ENCODE results near the gene MYL4. TPM values are rescaled to one million over a fixed set of nuclear protein-coding genes. Genes with fewer than 3 reads are reported as not detected.
A peak's percentile ranks its signal among the peaks of the same experiment; 100 is the strongest.

MYL4 gene
- total and polyA plus RNA-seq, 4 donors: 0.96 to 3.0 (median 2.1) TPM; not detected in 1

DNA sequence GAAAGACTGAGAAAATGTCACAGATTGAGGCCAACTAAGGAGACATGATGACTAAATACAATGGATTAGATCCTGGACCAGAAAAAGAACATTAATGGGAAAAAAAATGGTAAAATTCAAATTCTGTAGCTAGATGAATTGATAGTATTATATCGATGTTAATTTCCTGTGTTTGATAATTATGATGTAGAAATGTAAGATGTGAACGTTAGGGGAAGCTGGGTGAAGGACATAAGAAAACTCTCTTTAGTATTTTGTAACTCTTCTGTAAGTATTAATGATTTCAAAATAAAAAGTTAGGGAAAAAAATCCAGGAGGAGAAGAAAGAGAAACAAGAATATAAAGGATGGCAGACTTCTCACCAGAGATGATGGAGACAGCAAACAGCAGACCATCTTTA is 41.7 kb downstream of the MYL4 start:
- H3K36me3 ChIP-seq (ENCODE audit: control insufficient read depth in 1 of 2, insufficient read depth in 2 of 2, low read length in 1 of 2): no peaks in the 10 kb centered on the region
- no peaks in the 10 kb centered on the region for H3K27me3 ChIP-seq (ENCODE audit: control insufficient read depth in 1 of 2, insufficient read depth in 2 of 2, low read length in 1 of 2)
- H3K9me3 ChIP-seq (ENCODE audit: control insufficient read depth, low read length): no peaks in the 10 kb centered on the region
- ATAC-seq (ENCODE audit: low FRiP score) (no peak), DNase-seq (no peak)
- no peak overlapping the region for H3K4me3 ChIP-seq (ENCODE audit: low read length in 2 of 2)
- H3K27ac ChIP-seq (ENCODE audit: low read depth in 1 of 2, low read length in 2 of 2): no peak overlapping the region
- WGBS, 2 donors: 95 to 96% methylated on average over 2 of the region's 2 CpGs
- intact Hi-C loops (cut with DNase I): loop anchor here in 1 of 2 donors (5.0 kb wide), 2 partner anchors 41 to 66 kb away; no protein-coding TSS in a partner anchor
- H3K4me1 ChIP-seq (ENCODE audit: control insufficient read depth in 1 of 2, insufficient read depth in 2 of 2, low read length in 2 of 2): peaks cover 0 to 2% of the 10 kb centered on the region in 2 donors

DNA sequence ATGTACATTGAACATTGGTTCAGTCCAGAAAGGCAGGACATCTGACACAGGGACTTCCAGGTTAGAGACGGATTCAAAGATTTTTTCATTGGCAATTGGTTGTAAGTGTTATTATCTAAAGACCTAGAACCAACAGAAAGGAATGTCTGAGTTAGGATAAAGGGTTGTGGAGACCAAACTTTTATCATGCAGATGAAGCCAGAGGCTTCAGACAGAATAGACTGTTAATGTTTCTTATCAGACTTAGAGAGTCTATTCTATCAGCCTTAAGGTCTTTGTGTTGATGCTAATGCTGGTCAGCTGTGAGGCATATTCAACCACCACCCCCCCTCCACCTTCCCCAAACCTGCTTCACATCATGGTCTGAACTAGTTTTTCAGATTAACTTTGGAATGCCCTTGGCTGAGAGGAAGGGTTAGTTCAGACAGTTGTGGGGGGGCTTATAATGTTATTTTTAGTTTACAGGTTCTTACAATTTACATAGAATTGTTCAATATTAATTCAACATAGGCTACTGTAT is 42.3 kb downstream of the MYL4 start:
- Histone ChIP-seq H3K27me3 (ENCODE audit: control insufficient read depth in 1 of 2, insufficient read depth in 2 of 2, low read length in 1 of 2) (no peaks in the 10 kb centered on the region), H3K4me3 (ENCODE audit: low read length in 2 of 2) (no peak overlapping the region), H3K27ac (ENCODE audit: low read depth in 1 of 2, low read length in 2 of 2) (no peak overlapping the region), H3K4me1 (ENCODE audit: control insufficient read depth in 1 of 2, insufficient read depth in 2 of 2, low read length in 2 of 2) (peaks cover 0 to 4% of the 10 kb centered on the region in 2 donors), H3K9me3 (ENCODE audit: control insufficient read depth, low read length) (no peaks in the 10 kb centered on the region), H3K36me3 (ENCODE audit: control insufficient read depth in 1 of 2, insufficient read depth in 2 of 2, low read length in 1 of 2) (no peaks in the 10 kb centered on the region)
- ATAC-seq (ENCODE audit: low FRiP score) (no peak), DNase-seq (no peak)
- intact Hi-C loops (cut with DNase I): loop anchor here in 1 of 2 donors (5.0 kb wide), 2 partner anchors 41 to 66 kb away; no protein-coding TSS in a partner anchor
- 92 to 96% methylated on average over 1 of the region's 1 CpG for WGBS, 2 donors

DNA sequence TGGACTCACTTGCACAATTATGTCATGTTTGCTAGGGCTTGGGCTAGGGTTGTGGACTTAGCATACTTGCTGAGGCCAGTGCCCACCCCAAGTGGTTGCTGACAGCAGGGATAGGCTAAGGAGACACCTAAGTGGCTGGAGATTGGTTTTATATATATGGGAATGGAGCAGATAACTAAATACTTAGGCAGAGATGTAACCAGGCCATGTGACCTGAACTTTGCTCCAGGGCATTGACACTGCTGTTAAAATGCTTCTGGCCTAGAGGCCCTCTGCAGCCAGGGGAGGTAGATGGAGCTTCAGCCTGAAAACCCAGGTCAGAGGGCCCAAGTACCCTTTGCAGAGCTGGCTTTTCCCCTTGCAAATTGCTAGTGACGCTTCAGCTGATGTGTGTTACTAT is 43.1 kb downstream of the MYL4 start:
- 95 to 100% methylated on average over 1 of the region's 1 CpG for WGBS, 2 donors
- H3K27ac ChIP-seq (ENCODE audit: low read depth in 1 of 2, low read length in 2 of 2): no peak overlapping the region
- H3K27me3 ChIP-seq (ENCODE audit: control insufficient read depth in 1 of 2, insufficient read depth in 2 of 2, low read length in 1 of 2): no peaks in the 10 kb centered on the region
- H3K4me3 ChIP-seq (ENCODE audit: low read length in 2 of 2): no peak overlapping the region
- H3K36me3 ChIP-seq (ENCODE audit: control insufficient read depth in 1 of 2, insufficient read depth in 2 of 2, low read length in 1 of 2): no peaks in the 10 kb centered on the region
- no peak for ATAC-seq (ENCODE audit: low FRiP score)
- intact Hi-C loops (cut with DNase I): loop anchor here in 1 of 2 donors (5.0 kb wide), 2 partner anchors 40 to 65 kb away; no protein-coding TSS in a partner anchor
- peaks cover 3 to 4% of the 10 kb centered on the region in 2 donors for H3K4me1 ChIP-seq (ENCODE audit: control insufficient read depth in 1 of 2, insufficient read depth in 2 of 2, low read length in 2 of 2)
- no peaks in the 10 kb centered on the region for H3K9me3 ChIP-seq (ENCODE audit: control insufficient read depth, low read length)
- no peak for DNase-seq

DNA sequence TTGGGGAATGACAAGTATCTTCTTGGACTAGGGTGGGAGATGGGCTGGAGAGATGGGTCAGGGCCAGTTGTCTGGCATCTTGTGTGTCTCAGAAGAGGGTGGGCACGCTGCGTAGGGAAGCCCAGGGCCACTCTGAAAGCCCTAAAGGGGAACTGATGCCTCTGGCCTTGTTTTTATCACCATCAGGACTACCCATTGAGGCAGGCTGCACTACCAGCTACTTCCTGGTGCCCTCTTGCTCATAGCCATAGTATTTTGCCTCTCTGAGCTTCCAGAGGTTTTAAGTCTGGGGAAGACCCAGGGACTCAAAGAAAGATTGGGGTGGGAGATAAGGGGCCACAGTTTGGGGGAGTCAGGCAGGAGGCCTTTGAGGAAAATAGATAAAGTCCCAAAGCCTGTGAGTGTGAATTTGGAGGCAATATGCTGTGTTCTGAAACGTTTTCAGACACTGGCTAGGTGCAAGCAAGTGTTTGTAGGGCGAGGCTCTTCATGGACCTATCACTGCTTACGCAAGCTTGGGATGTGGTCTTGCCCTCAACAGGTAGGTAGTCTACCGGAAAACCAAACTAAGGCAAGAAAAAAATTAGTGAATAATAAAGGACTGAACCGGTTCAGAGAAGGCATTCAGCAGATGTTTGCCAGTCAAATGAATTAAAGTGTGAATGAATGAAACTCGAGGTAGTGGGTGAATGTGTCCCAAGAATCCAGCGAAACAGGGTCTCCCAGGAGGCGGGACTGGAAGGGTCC is 43.8 kb downstream of the MYL4 start:
- no peaks in the 10 kb centered on the region for H3K36me3 ChIP-seq (ENCODE audit: control insufficient read depth in 1 of 2, insufficient read depth in 2 of 2, low read length in 1 of 2)
- ATAC-seq (ENCODE audit: low FRiP score) (no peak), DNase-seq (no peak)
- H3K4me1 ChIP-seq (ENCODE audit: control insufficient read depth in 1 of 2, insufficient read depth in 2 of 2, low read length in 2 of 2): peaks cover 4 to 8% of the 10 kb centered on the region in 2 donors
- H3K9me3 ChIP-seq (ENCODE audit: control insufficient read depth, low read length): no peaks in the 10 kb centered on the region
- WGBS, 2 donors: 62 to 68% methylated on average over 10 of the region's 10 CpGs
- no peaks in the 10 kb centered on the region for H3K27me3 ChIP-seq (ENCODE audit: control insufficient read depth in 1 of 2, insufficient read depth in 2 of 2, low read length in 1 of 2)
- H3K27ac ChIP-seq (ENCODE audit: low read depth in 1 of 2, low read length in 2 of 2): peak overlapping the region in 1 of 2 donors; percentile 10
- intact Hi-C loops (cut with DNase I): loop anchor here in 1 of 2 donors (5.0 kb wide), 2 partner anchors 39 to 64 kb away; no protein-coding TSS in a partner anchor
- H3K4me3 ChIP-seq (ENCODE audit: low read length in 2 of 2): peak overlapping the region; percentile 83 to 94

DNA sequence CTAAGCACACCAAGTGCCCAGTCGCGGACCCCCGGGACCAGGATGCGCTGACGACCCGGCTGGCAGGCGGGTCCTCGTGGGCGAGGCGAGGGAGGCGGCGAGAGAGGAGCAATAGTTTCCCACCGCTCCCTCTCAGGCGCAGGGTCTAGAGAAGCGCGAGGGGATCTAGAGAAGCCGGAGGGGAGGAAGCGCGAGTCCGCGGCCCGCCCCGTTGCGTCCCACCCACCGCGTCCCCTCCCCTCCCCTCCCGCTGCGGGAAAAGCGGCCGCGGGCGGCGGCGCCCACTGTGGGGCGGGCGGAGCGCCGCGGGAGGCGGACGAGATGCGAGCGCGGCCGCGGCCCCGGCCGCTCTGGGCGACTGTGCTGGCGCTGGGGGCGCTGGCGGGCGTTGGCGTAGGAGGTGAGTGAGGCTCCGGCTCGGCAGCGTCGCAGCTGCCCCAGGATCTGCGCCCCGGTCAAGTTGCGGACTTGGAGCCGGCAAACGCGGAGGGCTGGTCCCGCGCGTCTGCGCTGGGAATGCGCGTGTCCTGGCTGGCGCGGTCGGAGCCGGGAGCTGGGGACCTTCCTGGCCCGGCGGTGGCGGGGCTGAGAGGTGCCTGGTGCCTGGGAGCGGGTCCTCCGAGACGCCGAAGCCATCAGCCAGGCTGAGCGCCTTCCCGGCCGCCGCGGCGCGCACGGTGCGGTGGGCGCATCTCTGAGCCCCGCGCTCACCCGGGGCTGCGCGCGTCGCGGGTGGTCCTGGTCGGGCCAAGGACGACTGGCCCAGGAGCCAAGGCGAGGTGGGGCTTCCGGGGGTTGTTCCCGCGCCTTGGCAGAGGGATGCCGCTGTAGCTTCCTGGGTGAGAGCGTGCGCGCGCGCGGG is 44.6 kb downstream of the MYL4 start, which contains the start of gene ITGB3:
Gene ITGB3, plus strand, starts transcription at position 287 of the 862 bp plus-strand sequence. Its CDS starts 35 bp downstream, at position 322.
- H3K27me3 ChIP-seq (ENCODE audit: control insufficient read depth in 1 of 2, insufficient read depth in 2 of 2, low read length in 1 of 2): no peaks in the 10 kb centered on the region
- H3K4me3 ChIP-seq (ENCODE audit: low read length in 2 of 2): peak within 1 kb of the TSS; percentile 83 to 94
- ATAC-seq (ENCODE audit: low FRiP score) (peak; percentile 93), DNase-seq (peak; percentile 86 to 96)
- H3K4me1 ChIP-seq (ENCODE audit: control insufficient read depth in 1 of 2, insufficient read depth in 2 of 2, low read length in 2 of 2): peaks cover 4 to 8% of the 10 kb centered on the region in 2 donors
- no peaks in the 10 kb centered on the region for H3K36me3 ChIP-seq (ENCODE audit: control insufficient read depth in 1 of 2, insufficient read depth in 2 of 2, low read length in 1 of 2)
- peak within 1 kb of the TSS; percentile 59 to 96 for H3K27ac ChIP-seq (ENCODE audit: low read depth in 1 of 2, low read length in 2 of 2)
- no peaks in the 10 kb centered on the region for H3K9me3 ChIP-seq (ENCODE audit: control insufficient read depth, low read length)
- WGBS, 2 donors: 0% methylated on average over 57 to 112 of the region's 112 CpGs
- intact Hi-C loops (cut with DNase I): loop anchor here in 1 of 2 donors (5.0 kb wide), 2 partner anchors 39 to 64 kb away; no protein-coding TSS in a partner anchor

DNA sequence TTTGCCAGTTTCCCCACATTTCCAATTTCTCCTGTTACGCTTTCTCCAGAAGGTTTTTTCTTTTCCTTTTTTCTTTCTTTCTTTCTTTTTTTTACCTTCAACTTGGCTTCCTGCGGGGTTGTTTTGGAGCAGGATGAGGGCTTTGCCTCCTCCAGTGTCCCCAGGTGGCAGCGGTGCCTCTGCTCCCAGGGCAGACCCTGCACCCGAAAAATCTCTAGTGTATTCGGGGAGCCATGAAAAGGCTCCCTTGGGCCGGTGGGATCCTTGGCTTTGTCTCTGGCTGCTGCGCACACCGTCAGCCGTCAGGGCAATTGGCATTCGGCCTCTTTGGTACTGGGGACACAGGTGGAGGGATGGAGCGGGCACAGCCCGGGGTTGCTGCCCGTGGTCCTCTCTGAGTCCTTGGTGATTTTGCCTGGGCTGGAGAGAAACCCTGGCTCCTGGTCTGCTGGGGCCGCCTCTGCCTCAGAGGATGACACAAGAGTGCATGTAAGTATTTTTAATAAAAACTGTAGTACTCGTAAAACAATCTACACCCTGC is 45.3 kb downstream of the MYL4 start:
- 3 to 5% methylated on average over 15 of the region's 15 CpGs for WGBS, 2 donors
- Histone ChIP-seq H3K4me3 (ENCODE audit: low read length in 2 of 2) (peak overlapping the region; percentile 83 to 94), H3K4me1 (ENCODE audit: control insufficient read depth in 1 of 2, insufficient read depth in 2 of 2, low read length in 2 of 2) (peaks cover 4 to 8% of the 10 kb centered on the region in 2 donors), H3K36me3 (ENCODE audit: control insufficient read depth in 1 of 2, insufficient read depth in 2 of 2, low read length in 1 of 2) (no peaks in the 10 kb centered on the region), H3K27me3 (ENCODE audit: control insufficient read depth in 1 of 2, insufficient read depth in 2 of 2, low read length in 1 of 2) (no peaks in the 10 kb centered on the region), H3K27ac (ENCODE audit: low read depth in 1 of 2, low read length in 2 of 2) (peak overlapping the region; percentile 33 to 59), H3K9me3 (ENCODE audit: control insufficient read depth, low read length) (no peaks in the 10 kb centered on the region)
- ATAC-seq (ENCODE audit: low FRiP score): peak; percentile 51
- peak in 1 of 2 donors; percentile 73 for DNase-seq
- intact Hi-C loops (cut with DNase I): loop anchor here in 1 of 2 donors (5.0 kb wide), 2 partner anchors 38 to 63 kb away; no protein-coding TSS in a partner anchor

DNA sequence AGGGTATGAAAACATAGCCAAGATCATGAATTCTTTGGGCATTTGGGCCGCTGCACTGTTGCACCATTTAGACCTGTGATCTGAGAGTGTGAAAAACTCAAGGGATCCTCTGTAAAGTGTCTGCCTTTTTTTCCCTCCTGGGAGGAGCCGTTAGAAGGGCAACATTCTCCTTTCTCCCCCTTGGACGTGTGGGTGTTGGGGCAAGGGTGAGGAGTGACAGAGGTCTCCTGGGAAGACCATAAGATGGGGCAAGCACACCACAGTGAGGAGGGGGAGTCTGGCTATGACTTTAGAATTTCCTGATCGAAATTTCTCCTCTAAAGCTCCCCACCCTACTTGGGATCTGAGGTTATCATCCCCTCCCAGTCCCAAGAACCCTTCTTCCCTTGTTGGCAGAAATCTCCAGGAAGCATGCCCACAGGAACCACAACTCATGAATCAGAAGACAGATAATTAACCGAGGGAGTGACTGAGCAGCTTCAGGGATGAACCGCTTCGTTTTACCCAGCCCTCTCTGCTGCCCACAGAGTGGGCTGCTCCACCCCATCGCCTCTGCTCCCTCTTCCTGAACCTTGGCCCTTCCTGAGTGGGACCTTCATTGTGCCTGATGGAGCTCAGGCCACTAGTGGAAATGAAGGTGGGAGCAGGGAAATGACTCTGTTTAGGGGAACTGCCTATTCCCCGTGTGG is 48.6 kb downstream of the MYL4 start:
- 53 to 58% methylated on average over 9 of the region's 9 CpGs for WGBS, 2 donors
- Histone ChIP-seq H3K36me3 (ENCODE audit: control insufficient read depth in 1 of 2, insufficient read depth in 2 of 2, low read length in 1 of 2) (no peaks in the 10 kb centered on the region), H3K27me3 (ENCODE audit: control insufficient read depth in 1 of 2, insufficient read depth in 2 of 2, low read length in 1 of 2) (no peaks in the 10 kb centered on the region), H3K4me3 (ENCODE audit: low read length in 2 of 2) (peak overlapping the region in 1 of 2 donors; percentile 26), H3K9me3 (ENCODE audit: control insufficient read depth, low read length) (no peaks in the 10 kb centered on the region), H3K4me1 (ENCODE audit: control insufficient read depth in 1 of 2, insufficient read depth in 2 of 2, low read length in 2 of 2) (peaks cover 4 to 8% of the 10 kb centered on the region in 2 donors), H3K27ac (ENCODE audit: low read depth in 1 of 2, low read length in 2 of 2) (no peak overlapping the region)
- intact Hi-C loops (cut with DNase I): no loop called here
- DNase-seq (no peak), ATAC-seq (ENCODE audit: low FRiP score) (no peak)
